Body of pancreas (tissue), 4 donors: ENCODE measurements around the gene ZNF638. TPM values are rescaled to one million over a fixed set of nuclear protein-coding genes. Genes with fewer than 3 reads are reported as not detected.
A peak's percentile ranks its signal among the peaks of the same experiment; 100 is the strongest.
"Not testable (repeated sequence)": the region's sequence is repeated elsewhere in the genome, so short reads cannot be mapped to it uniquely, and the experiment has no call there.

Experiments
- ATAC-seq: fragments of 150-250 bp; one replicate; pipeline ENCODE4 v1.9.1; 2016
- DNase-seq, 4 donors: peaks; one replicate each; pipeline ENCODE4 v3.0.0-alpha.2; 2019
- H3K27ac ChIP-seq, 4 donors: fragments of 200-600 bp; sonication (generic); 1 replicate in 3 of 4; 2 replicates in 1 of 4; pipeline versions ENCODE4 v1.5.1 to v1.6.1; 2016 to 2019; ENCODE audit warnings: mild to moderate bottlenecking in 1 of 4, mixed read lengths in 1 of 4, moderate library complexity in 1 of 4
- H3K27me3 ChIP-seq, 2 donors: fragments of 200-600 bp; sonication (generic); one replicate each; pipeline ENCODE4 v1.6.0; 2016; ENCODE audit warnings: mild to moderate bottlenecking in 1 of 2
- H3K36me3 ChIP-seq, 2 donors: fragments of 200-600 bp; sonication (generic); replicated peaks in 1 of 2; 2 replicates each; pipeline ENCODE4 v1.5.1; 2016; ENCODE audit warnings: low read depth in 2 of 2; ENCODE audit not compliant: insufficient read depth in 1 of 2
- H3K4me1 ChIP-seq: fragments of 200-600 bp; sonication (generic); one replicate; pipeline ENCODE4 v1.6.0; 2016
- H3K4me3 ChIP-seq, 2 donors: fragments of 200-600 bp; sonication (generic); 1 replicate in 1 of 2; 2 replicates in 1 of 2; pipeline ENCODE4 v1.5.1; 2016 to 2019
- H3K9me3 ChIP-seq, 3 donors: fragments of 200-600 bp; sonication (generic); 1 replicate in 2 of 3; 2 replicates in 1 of 3; pipeline ENCODE4 v1.5.1; 2016
- POLR2A ChIP-seq, 3 donors: fragments of 450-650 bp; IDR thresholded peaks; one replicate each; pipeline ENCODE4 v1.6.1; 2016; ENCODE audit warnings: antibody characterized with exemption in 3 of 3, mild to moderate bottlenecking in 2 of 3
- WGBS, 2 donors: methylation state at CpG; one replicate each; pipeline ENCODE4 v1.1.5; 2017; 5-methylcytosine and 5-hydroxymethylcytosine counted together
- intact Hi-C: fragments of 100-400 bp; cut with DNase I; formaldehyde crosslinking; loops from one replicate; pipeline ENCODE4 v1.15.1; 2023
- total RNA-seq, 2 donors: library from RNA; depleted of rRNA; stranded (reverse); fragments of >200 nt; gene quantifications; one replicate each; pipeline ENCODE4 v1.1.0, GENCODE V29; 2016
- TF ChIP-seq, protein P1 (sequence below), 7 experiments: fragments of 450-650 bp in 4 of 7; fragments of 200-600 bp in 3 of 7; sonication (generic) in 3 of 7; IDR thresholded peaks; one replicate each; pipeline ENCODE4 v1.5.1; 2016 to 2019; ENCODE audit warnings: antibody characterized with exemption in 7 of 7

Gene ZNF638
- total RNA-seq, 2 donors from 2014 or later, result 108 to 146 TPM

DNA sequence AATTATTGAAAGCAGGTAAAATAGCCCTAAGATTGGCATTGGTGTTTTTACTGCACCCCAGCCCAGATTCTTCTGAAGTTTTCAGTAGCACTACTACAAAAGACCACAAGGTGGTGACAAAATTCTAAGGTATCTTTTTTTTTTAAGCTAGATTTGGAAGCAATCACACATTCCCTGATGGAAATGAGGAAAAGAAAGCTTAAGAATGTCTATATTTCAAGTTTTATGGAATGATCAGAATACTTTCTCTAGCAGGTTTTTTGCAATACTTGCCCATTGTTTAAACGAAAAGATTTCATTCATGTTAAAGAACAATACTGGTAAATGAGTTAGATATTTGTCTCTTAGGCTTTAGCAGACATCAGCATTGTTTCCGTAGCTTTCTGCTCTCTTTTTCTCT, 32.1 kb upstream of the ZNF638 start:
- TF ChIP-seq, protein P1, sequence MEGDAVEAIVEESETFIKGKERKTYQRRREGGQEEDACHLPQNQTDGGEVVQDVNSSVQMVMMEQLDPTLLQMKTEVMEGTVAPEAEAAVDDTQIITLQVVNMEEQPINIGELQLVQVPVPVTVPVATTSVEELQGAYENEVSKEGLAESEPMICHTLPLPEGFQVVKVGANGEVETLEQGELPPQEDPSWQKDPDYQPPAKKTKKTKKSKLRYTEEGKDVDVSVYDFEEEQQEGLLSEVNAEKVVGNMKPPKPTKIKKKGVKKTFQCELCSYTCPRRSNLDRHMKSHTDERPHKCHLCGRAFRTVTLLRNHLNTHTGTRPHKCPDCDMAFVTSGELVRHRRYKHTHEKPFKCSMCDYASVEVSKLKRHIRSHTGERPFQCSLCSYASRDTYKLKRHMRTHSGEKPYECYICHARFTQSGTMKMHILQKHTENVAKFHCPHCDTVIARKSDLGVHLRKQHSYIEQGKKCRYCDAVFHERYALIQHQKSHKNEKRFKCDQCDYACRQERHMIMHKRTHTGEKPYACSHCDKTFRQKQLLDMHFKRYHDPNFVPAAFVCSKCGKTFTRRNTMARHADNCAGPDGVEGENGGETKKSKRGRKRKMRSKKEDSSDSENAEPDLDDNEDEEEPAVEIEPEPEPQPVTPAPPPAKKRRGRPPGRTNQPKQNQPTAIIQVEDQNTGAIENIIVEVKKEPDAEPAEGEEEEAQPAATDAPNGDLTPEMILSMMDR (IDR thresholded peaks at IDR 0.05), result peak; percentile 55 to 81 (median 66)
- no peak for TF ChIP-seq POLR2A (IDR thresholded peaks at IDR 0.05)
- Histone ChIP-seq H3K4me3 (no peak overlapping the region), H3K9me3 (no peaks in the 10 kb centered on the region), H3K4me1 (no peaks in the 10 kb centered on the region), H3K27ac (no peak overlapping the region), H3K36me3 (no peaks in the 10 kb centered on the region), H3K27me3 (no peaks in the 10 kb centered on the region)
- ATAC-seq, result peak; percentile 45
- 41 to 50% methylated on average over 2 of the region's 2 CpGs for WGBS, 2 donors
- intact Hi-C loops, result no loop called here
- peak in 1 of 4 donors; percentile 5 for DNase-seq

GRCh38 chr2:71303849-71304248, 27.7 kb upstream of the ZNF638 start:
- Histone ChIP-seq H3K4me1 (no peaks in the 10 kb centered on the region), H3K9me3 (no peaks in the 10 kb centered on the region), H3K27me3 (no peaks in the 10 kb centered on the region), H3K36me3 (no peaks in the 10 kb centered on the region), H3K27ac (no peak overlapping the region), H3K4me3 (no peak overlapping the region)
- TF ChIP-seq, protein P1 (IDR thresholded peaks at IDR 0.05), result no peak
- TF ChIP-seq POLR2A (IDR thresholded peaks at IDR 0.05), result no peak
- no peak for DNase-seq
- ATAC-seq, result no peak
- whole genome bisulfite sequencing, 2 donors, result 85 to 87% methylated on average over 3 of the region's 3 CpGs
- intact Hi-C loops, result no loop called here

GRCh38 chr2:71306762-71307161, 24.8 kb upstream of the ZNF638 start:
- no peaks in the 10 kb centered on the region for H3K36me3 ChIP-seq
- WGBS, 2 donors, result 72 to 73% methylated on average over 3 of the region's 3 CpGs
- no peaks in the 10 kb centered on the region for H3K4me1 ChIP-seq
- ATAC-seq, result no peak
- intact Hi-C loops, result no loop called here
- no peaks in the 10 kb centered on the region for H3K9me3 ChIP-seq
- TF ChIP-seq, protein P1 (IDR thresholded peaks at IDR 0.05), result no peak
- TF ChIP-seq POLR2A (IDR thresholded peaks at IDR 0.05), result no peak
- DNase-seq, result no peak
- no peaks in the 10 kb centered on the region for H3K27me3 ChIP-seq
- no peak overlapping the region for H3K4me3 ChIP-seq
- no peak overlapping the region for H3K27ac ChIP-seq

DNA sequence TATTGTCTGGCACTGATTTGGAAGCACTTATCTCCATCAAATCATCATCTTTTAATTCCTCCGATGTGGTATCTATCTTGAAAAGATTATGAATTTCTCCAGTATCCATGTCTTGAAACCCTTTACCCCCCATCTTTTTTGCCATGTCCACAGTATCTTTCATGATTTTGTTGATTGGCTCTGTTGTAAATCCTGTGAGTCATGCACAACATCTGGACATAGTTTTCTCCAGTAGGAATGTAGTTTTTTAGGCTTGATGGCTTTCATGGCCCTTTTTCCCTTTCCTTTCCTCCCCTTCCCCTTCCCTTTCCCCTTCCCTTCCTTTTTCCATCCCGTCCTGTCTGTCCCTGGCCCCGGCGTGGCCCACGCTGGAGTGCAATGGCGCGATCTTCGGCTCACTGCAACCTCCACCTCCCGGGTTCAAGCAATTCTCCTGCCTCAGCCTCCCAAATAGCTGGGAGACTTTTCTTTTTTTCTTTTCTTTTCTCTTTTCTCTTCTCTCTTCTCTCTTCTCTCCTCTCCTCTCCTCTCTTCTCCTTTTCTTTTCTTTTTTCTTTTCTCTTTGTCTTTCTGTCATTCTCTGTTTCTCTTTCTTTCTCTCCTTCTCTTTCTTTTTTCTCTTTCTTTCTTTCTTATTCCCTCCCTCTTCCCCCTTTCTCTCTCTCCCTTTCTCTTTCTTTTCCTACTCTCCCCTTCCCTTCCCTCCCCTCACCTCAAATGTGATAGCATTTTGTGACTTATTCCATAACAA, 18.4 kb upstream of the ZNF638 start:
- Histone ChIP-seq H3K4me3 (no peak overlapping the region), H3K27ac (no peak overlapping the region), H3K27me3 (no peaks in the 10 kb centered on the region), H3K36me3 (no peaks in the 10 kb centered on the region), H3K4me1 (no peaks in the 10 kb centered on the region), H3K9me3 (peaks cover 0 to 12% (median 0%) of the 10 kb centered on the region in 3 donors)
- TF ChIP-seq, protein P1 (IDR thresholded peaks at IDR 0.05), result no peak
- TF ChIP-seq POLR2A (IDR thresholded peaks at IDR 0.05), result no peak
- WGBS, 2 donors, result 87 to 91% methylated on average over 9 of the region's 9 CpGs
- intact Hi-C loops, result no loop called here
- DNase-seq, result no peak
- no peak for ATAC-seq

DNA sequence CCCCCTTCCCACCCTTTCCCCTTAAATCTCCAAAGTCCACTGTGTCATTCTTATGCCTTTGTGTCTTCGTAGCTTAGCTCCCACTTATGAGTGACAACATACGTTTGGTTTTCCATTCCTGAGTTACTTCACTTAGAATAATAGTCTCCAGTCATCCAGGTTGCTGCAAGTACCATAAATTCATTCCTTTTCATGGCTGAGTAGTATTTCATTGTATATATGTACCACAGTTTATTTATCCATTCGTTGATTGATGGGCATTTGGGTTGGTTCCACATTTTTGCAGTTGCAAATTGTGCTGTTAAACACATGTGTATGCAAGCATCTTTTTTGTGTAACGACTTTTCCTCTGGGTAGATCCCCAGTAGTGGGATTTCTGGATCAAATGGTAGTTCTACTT, 14.5 kb upstream of the ZNF638 start:
- H3K27me3 ChIP-seq, result no peaks in the 10 kb centered on the region
- H3K36me3 ChIP-seq, result no peaks in the 10 kb centered on the region
- ATAC-seq (no peak), DNase-seq (no peak)
- H3K4me3 ChIP-seq, result no peak overlapping the region
- no peak overlapping the region for H3K27ac ChIP-seq
- H3K4me1 ChIP-seq, result no peaks in the 10 kb centered on the region
- no peak for TF ChIP-seq POLR2A (IDR thresholded peaks at IDR 0.05)
- TF ChIP-seq, protein P1 (IDR thresholded peaks at IDR 0.05), result no peak
- intact Hi-C loops, result no loop called here
- WGBS, 2 donors, result 79 to 80% methylated on average over 4 of the region's 4 CpGs
- H3K9me3 ChIP-seq, result peaks cover 0 to 14% (median 0%) of the 10 kb centered on the region in 3 donors

GRCh38 chr2:71317900-71318299, 13.7 kb upstream of the ZNF638 start:
- ATAC-seq, H3K27ac ChIP-seq, H3K4me3 ChIP-seq, H3K4me1 ChIP-seq, DNase-seq, H3K27me3 ChIP-seq, intact Hi-C loops, H3K36me3 ChIP-seq: not testable (repeated sequence)
- WGBS, 2 donors, result 90 to 95% methylated on average over 4 of the region's 4 CpGs
- H3K9me3 ChIP-seq, result peaks cover 0 to 14% (median 0%) of the 10 kb centered on the region in 3 donors
